AG09319 (cell line): Measurements from ENCODE around the gene EVA1A.
A peak's percentile ranks its signal among the peaks of the same experiment; 100 is the strongest.

Source experiments
- DNase-seq: peaks from one replicate; pipeline ENCODE4 v3.0.0-alpha.2; 2010; ENCODE audit warnings: low read depth; ENCODE audit errors: extremely low read depth
- TF ChIP-seq, protein P1 (sequence below): IDR thresholded peaks from 2 replicates; pipeline ENCODE4 v1.5.1; 2011; ENCODE audit warnings: low read depth, mild to moderate bottlenecking, inconsistent platforms, low read length, moderate library complexity

EVA1A gene

DNA sequence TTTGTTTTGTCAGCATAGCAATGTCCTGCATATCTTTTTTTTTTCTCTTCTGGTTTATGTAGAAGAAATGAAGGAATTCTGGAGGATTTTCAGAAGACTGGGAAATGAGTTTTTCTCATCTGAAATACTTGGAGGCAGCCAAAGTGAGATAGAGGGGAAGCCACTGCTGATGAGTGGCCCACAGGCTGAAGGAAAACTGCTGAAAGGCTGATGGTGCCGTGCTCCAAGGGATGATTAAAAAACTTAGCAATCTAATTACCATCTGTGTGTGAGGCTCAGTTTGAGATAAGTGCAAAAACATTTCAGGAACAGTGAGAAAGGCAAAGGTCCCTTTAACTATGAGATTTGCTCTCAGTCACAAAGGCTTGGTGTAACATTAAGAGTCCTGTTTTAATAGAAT is 98.5 kb downstream of the EVA1A start:
- DNase-seq: no peak
- TF ChIP-seq, protein P1, sequence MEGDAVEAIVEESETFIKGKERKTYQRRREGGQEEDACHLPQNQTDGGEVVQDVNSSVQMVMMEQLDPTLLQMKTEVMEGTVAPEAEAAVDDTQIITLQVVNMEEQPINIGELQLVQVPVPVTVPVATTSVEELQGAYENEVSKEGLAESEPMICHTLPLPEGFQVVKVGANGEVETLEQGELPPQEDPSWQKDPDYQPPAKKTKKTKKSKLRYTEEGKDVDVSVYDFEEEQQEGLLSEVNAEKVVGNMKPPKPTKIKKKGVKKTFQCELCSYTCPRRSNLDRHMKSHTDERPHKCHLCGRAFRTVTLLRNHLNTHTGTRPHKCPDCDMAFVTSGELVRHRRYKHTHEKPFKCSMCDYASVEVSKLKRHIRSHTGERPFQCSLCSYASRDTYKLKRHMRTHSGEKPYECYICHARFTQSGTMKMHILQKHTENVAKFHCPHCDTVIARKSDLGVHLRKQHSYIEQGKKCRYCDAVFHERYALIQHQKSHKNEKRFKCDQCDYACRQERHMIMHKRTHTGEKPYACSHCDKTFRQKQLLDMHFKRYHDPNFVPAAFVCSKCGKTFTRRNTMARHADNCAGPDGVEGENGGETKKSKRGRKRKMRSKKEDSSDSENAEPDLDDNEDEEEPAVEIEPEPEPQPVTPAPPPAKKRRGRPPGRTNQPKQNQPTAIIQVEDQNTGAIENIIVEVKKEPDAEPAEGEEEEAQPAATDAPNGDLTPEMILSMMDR: no peak

DNA sequence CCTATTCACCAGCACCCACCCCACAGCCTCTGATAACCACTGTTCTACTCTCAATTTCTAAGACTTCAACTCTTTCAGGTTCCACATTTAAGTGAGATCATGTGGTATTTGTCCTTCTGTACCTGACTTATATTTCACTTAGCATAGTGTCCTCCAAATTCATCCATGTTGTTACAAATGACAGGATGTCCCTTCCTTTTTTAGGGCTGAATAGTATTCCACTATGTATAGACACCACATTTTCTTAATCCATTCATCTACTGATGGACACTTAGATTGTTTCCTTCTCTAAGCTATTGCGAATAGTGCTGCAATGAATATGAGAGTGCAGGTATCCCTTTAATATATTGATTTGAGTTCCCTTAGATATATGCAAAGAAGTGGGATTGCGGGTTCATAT is 100.1 kb downstream of the EVA1A start:
- no peak for DNase-seq
- TF ChIP-seq, protein P1: no peak

DNA sequence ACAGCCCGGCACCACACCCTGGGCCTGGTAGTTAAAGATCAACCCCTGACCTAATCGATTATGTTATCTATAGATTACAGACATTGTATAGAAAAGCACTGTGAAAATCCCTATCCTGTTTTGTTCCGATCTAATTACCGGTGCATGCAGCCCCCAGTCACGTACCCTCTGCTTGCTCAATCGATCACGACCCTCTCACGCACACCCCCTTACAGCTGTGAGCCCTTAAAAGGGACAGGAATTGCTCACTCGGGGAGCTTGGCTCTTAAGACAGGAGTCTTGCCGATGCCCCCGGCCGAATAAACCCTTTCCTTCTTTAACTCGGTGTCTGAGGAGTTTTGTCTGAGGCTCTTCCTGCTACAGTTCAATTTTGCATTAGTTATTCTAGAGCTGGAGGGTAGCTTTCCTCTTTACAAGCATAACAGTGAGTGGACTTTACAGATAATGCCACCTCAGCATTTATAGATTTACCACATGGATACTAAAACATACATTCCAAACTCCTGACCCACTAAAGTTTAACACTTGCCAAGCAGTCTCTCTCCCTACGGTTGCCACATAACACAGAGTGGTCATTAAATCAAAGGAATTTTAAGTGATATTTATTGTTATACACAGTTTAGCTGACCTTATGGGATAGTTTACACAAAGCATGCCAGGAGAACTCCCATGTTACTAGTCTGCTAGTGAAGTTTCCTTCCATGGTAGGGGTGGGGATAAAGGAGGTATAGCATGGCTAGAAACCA is 101.0 kb downstream of the EVA1A start:
- TF ChIP-seq, protein P1: no peak
- DNase-seq: peak; percentile 44

DNA sequence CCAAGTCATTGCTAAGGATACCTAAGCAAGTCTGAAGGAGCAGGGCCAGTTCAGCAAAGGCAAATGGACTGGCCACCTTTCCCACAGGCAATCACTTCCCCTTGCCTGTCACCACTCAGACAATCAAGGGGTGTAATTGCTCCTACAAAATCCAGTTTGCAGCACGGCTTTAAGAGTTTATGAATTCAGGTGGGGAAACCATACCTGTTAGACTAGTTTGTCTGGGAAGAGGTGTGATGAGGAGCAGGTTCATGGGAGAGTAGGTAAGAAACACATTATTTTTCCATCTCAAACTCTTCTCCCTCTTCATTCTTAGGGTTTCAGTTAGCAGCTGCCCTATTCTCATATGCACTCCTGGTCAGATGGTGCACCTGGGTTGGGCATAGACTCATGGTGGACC is 102.5 kb downstream of the EVA1A start:
- DNase-seq: no peak
- TF ChIP-seq, protein P1: no peak

DNA sequence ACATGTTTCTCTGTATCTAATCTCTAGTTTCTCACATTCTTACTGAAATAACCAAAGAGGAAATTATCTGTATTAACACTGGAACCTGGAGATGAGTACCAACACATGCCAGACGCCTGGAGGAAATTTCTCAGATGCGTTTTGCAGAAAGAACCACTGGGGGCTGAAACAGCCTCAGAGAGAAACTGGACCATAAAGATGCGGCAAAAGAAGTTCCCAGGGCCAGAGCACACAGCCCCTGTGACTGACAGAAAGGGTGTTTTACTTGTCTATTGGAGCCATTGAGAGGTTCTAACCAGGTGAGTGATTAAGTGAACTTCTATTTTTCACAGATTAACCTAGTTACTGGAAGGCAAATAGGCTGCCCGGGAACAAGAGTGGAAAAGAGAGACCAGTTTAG is 103.9 kb downstream of the EVA1A start:
- no peak for DNase-seq
- TF ChIP-seq, protein P1: no peak

DNA sequence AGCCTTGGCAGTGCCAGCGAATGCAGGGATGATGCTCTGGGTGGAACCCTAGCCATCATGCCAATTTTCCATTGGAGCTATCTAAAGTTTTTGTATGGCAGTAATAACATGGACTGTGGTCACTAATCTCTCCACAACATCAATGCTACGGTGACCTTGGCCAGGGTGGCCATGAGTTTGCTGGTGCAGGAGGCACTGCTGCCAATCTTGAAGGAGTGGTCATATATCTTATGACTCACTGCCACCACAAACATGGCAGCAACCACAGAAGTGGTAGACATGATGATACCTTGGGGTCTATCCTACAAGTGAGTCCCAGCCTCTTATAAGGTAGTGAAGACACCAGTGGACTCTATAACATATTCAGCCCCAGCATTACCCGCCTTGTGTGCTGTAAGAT is 104.6 kb downstream of the EVA1A start:
- TF ChIP-seq, protein P1: no peak
- DNase-seq: no peak

DNA sequence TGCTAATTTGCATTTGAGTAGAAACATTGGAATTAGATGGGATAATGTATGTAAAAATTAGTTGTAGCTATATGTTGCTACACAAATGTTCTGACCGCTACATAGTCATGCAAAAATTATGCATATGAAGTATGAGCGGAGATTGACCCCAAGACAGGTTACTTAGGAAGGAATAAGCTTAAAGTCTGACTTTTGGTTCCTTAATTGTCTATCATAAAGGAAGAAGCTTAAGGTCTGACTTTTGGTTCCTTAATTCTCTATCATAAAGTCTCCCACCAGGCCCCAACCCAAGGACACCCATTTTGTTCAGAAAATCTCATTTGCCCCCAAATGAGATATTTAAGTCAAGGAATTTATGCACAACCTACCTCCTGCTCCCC is 106.5 kb downstream of the EVA1A start:
- TF ChIP-seq, protein P1: no peak
- no peak for DNase-seq
